ENCODE results near the gene TEAD4.

Gene TEAD4

DNA sequence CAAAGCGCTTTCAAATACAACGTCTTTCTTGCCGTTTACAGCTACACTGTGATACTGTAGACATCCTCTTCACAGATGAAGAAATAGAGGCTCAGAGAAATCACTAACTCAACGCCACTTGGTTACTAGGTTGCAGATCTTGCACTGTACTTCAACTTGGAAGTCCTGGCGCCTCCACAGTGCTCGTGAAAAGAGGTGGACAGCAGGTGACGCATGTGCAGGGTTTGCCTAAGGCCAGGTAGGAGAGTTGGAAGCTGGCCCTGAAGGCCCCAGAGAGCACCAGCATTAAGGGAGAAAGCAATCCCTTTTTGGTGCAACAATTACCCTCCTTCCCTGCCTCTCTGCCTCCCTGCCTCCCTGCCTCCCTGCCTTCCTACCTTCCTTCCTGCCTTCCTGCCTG, 95.2 kb downstream of the TEAD4 start:
- no peak for DNase-seq (ENCODE audit: extremely low spot score)
- POLR2A ChIA-PET: no interaction called here
- no peak for TF ChIP-seq TARDBP (IDR thresholded peaks at IDR 0.05)
- TF ChIP-seq CTBP1 (IDR thresholded peaks at IDR 0.05; ENCODE audit: borderline replicate concordance): no peak
- no peak for TF ChIP-seq SUZ12 (IDR thresholded peaks at IDR 0.05)
- TF ChIP-seq LEF1 (IDR thresholded peaks at IDR 0.05; ENCODE audit: borderline replicate concordance): no peak
- CTCF ChIA-PET: interaction anchor here (1.0 kb wide), 1 partner anchor 19 kb away, joined by 4 read pairs; no protein-coding TSS in a partner anchor

DNA sequence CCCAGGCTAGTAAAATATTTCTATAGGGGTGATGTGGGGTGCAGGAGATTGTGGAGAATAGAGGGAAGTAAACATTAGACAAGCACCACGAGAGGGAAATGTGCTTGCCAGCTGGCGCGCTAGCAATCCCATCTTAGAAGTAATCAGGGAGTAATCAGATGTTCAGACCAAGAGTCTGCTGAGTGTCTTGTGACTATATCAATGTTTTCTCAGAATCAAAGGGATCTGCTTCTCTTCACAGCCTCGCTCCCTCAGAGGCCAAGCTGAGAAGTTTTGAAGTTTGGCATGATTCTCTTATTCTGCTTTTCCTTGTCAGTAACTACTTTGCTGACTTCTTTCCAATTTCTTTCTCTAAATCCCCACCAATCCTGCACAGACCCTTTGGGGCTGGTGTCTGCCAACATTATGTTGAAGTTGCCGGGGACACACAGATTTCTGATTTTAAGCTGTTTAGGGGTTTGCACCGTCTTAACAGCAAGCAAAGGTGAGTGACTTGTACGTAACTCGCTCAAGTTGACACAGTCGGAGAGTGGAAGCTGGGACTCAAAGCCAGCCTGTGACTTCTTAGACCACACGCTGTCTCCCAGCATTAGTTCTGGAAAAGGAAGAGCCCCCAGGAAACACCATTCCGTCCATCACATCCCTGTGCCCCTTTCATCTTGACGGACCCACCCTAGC, 96.0 kb downstream of the TEAD4 start:
- CTCF ChIA-PET: interaction anchor here (1.0 kb wide), 1 partner anchor 18 kb away, joined by 4 read pairs; no protein-coding TSS in a partner anchor
- POLR2A ChIA-PET: no interaction called here
- no peak for TF ChIP-seq BHLHE40 (IDR thresholded peaks at IDR 0.05; ENCODE audit: borderline replicate concordance)
- TF ChIP-seq SP1 (IDR thresholded peaks at IDR 0.05): no peak
- TF ChIP-seq LEF1 (IDR thresholded peaks at IDR 0.05; ENCODE audit: borderline replicate concordance): no peak
- TF ChIP-seq NFRKB (IDR thresholded peaks at IDR 0.05): no peak
- no peak for TF ChIP-seq FOXA1 (IDR thresholded peaks at IDR 0.05)
- no peak for TF ChIP-seq ZNF384 (IDR thresholded peaks at IDR 0.05)
- TF ChIP-seq, protein P1, sequence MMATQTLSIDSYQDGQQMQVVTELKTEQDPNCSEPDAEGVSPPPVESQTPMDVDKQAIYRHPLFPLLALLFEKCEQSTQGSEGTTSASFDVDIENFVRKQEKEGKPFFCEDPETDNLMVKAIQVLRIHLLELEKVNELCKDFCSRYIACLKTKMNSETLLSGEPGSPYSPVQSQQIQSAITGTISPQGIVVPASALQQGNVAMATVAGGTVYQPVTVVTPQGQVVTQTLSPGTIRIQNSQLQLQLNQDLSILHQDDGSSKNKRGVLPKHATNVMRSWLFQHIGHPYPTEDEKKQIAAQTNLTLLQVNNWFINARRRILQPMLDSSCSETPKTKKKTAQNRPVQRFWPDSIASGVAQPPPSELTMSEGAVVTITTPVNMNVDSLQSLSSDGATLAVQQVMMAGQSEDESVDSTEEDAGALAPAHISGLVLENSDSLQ (IDR thresholded peaks at IDR 0.05): no peak
- no peak for TF ChIP-seq ELF4 (IDR thresholded peaks at IDR 0.05)
- TF ChIP-seq SUZ12 (IDR thresholded peaks at IDR 0.05): no peak
- TF ChIP-seq ARNT (IDR thresholded peaks at IDR 0.05): no peak
- TF ChIP-seq FOXM1 (IDR thresholded peaks at IDR 0.05; ENCODE audit: borderline replicate concordance): no peak
- no peak for TF ChIP-seq FOXK2 (IDR thresholded peaks at IDR 0.05)
- no peak for TF ChIP-seq TARDBP (IDR thresholded peaks at IDR 0.05)
- TF ChIP-seq L3MBTL2 (conservative IDR thresholded peaks at IDR 0.05): no peak
- DNase-seq (ENCODE audit: extremely low spot score): no peak

DNA sequence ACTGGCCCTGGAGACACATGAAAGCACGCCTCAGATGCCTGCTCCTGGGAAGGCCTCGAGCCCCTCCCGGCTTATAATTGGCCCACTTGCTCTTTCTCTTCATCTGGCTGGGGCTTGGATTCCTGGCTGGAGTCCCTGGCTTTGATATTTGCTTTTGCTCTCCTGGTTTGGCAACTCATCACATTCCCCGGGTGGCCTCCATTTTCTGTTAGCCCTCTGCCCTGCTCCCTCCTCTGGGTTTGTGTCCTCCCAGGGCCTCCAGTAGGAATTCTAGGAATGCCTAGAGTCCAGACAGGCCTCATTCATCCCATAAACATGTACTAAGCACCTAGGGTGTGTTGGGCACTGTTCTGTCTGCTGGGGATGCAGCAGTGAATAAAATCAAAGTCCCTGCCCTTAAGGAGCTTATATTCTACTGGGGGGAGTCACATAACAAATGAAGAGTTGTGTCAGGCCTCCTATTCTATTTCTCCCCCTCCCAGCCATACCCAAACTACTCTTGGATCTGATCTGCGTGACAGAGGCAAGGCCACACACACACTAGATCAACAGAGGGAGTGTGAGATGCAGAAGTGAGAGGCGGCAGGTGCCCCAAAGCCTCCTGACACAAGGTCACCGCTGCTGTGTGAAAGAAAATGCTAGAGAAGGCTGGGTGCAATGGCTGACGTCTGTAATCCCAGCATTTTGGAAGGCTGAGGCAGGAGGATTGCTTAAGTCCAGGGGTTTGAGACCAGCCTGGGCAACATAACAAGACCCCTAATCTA, 96.7 kb downstream of the TEAD4 start:
- TF ChIP-seq L3MBTL2 (conservative IDR thresholded peaks at IDR 0.05) (no peak), CTBP1 (IDR thresholded peaks at IDR 0.05; ENCODE audit: borderline replicate concordance) (no peak), SUZ12 (IDR thresholded peaks at IDR 0.05) (no peak), BHLHE40 (IDR thresholded peaks at IDR 0.05; ENCODE audit: borderline replicate concordance) (no peak)

DNA sequence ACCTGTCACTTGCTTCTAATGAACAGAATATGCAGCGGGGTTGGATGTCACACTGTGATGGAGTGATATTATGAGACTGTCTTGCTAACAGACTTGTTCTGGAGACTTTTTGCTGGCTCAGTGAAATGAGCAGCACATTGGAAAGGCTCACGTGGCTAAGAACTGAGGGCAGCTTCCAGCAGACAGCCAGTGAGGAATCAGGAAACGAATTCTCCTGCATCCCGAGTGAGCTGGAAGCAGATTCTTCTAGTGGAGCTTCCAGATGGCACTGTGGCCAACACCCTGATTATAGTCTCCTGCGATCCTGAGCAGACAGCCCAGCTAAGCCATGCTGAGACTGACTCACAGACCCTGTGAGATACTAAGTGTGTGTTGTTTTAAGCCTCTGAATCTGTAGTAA, 101.9 kb downstream of the TEAD4 start:
- ChIA-PET CTCF (interaction anchor here (3.0 kb wide), 1 partner anchor 12 kb away, joined by 11 read pairs; no protein-coding TSS in a partner anchor), POLR2A (no interaction called here)
- TF ChIP-seq HDGF (IDR thresholded peaks at IDR 0.05; ENCODE audit: borderline replicate concordance) (no peak), LEF1 (IDR thresholded peaks at IDR 0.05; ENCODE audit: borderline replicate concordance) (no peak), ELF4 (IDR thresholded peaks at IDR 0.05) (no peak), ZNF384 (IDR thresholded peaks at IDR 0.05) (no peak), FOXM1 (IDR thresholded peaks at IDR 0.05; ENCODE audit: borderline replicate concordance) (no peak), ARNT (IDR thresholded peaks at IDR 0.05) (no peak), FOXK2 (IDR thresholded peaks at IDR 0.05) (no peak), BHLHE40 (IDR thresholded peaks at IDR 0.05; ENCODE audit: borderline replicate concordance) (no peak), NFRKB (IDR thresholded peaks at IDR 0.05) (no peak), SP1 (IDR thresholded peaks at IDR 0.05) (no peak), L3MBTL2 (conservative IDR thresholded peaks at IDR 0.05) (no peak), FOXA1 (IDR thresholded peaks at IDR 0.05) (no peak), TARDBP (IDR thresholded peaks at IDR 0.05) (no peak), CTBP1 (IDR thresholded peaks at IDR 0.05; ENCODE audit: borderline replicate concordance) (no peak), SUZ12 (IDR thresholded peaks at IDR 0.05) (no peak)
- TF ChIP-seq, protein P1 (IDR thresholded peaks at IDR 0.05): no peak
- DNase-seq (ENCODE audit: extremely low spot score): no peak

More for the DNA sequence above, 96.7 kb downstream of the TEAD4 start:
- ChIA-PET POLR2A (no interaction called here), CTCF (no interaction called here)
- no peak for DNase-seq (ENCODE audit: extremely low spot score)

DNA sequence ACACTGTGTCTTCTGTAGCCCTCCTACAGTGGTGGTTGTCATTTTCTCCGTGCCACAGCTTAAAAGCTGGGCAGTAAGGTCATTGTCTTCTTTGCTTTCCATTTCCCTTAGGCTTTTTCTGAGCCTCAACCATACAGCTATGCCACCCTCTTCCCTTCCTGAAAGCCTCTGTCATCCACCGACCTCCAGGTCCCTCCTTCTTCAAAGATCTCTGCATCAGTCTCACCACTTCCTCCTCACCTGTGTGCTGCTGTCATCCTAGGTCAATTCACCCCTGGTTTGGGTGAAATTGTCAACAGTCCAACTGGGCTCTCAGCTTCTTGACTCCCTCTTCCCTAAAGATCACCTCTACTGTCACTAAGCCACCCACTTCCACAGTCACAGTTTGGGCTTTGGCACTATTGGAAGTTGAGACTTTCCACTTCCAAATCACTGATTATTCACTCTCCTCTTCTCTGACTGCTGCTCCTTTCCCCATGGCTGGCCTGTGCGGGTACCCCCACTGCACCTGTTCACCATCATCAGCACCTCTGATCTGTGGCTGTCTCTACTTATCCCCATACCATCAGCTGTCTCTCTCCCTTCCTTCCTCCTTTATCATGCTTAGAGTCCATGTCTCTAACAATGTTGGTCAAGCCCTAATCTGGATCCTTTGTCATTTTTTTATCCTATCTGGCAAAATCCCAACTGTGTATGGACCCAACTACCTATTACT, 102.5 kb downstream of the TEAD4 start:
- no peak for DNase-seq (ENCODE audit: extremely low spot score)
- TF ChIP-seq FOXA1 (IDR thresholded peaks at IDR 0.05): no peak
- no peak for TF ChIP-seq ZNF384 (IDR thresholded peaks at IDR 0.05)
- no peak for TF ChIP-seq HDGF (IDR thresholded peaks at IDR 0.05; ENCODE audit: borderline replicate concordance)
- no peak for TF ChIP-seq ELF4 (IDR thresholded peaks at IDR 0.05)
- ChIA-PET CTCF (interaction anchor here (3.0 kb wide), 1 partner anchor 12 kb away, joined by 11 read pairs; no protein-coding TSS in a partner anchor), POLR2A (no interaction called here)

DNA sequence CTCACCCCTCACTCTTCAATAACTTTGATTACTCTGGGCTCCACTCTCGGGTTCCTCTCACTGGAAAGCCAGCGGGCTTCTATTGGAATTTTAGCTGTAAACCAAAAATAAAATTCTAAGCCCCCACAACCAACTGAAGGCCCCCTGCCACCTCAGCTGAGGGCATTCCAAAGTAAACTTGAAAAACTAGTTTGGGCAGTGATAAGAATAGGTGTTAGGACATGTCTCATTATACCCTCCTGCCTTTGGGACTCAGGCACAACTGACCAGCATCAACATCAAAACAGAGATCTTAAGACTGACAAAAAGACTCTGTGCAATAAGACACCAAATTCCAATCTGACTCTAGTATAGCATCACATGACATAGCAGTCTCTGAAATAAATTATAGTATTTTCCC, 106.1 kb downstream of the TEAD4 start:
- ChIA-PET CTCF (interaction anchor here (1.6 kb wide), 1 partner anchor 8 kb away, joined by 5 read pairs; no protein-coding TSS in a partner anchor), POLR2A (no interaction called here)
- no peak for TF ChIP-seq TARDBP (IDR thresholded peaks at IDR 0.05)
- no peak for TF ChIP-seq FOXM1 (IDR thresholded peaks at IDR 0.05; ENCODE audit: borderline replicate concordance)
- no peak for TF ChIP-seq SUZ12 (IDR thresholded peaks at IDR 0.05)
- TF ChIP-seq LEF1 (IDR thresholded peaks at IDR 0.05; ENCODE audit: borderline replicate concordance): no peak
- no peak for DNase-seq (ENCODE audit: extremely low spot score)
